BE2C (cell line): ENCODE measurements around the gene TXN2.

Source experiments
- DNase-seq: peaks from one replicate; pipeline ENCODE4 v3.0.0-alpha.2; 2020
- H3K27me3 ChIP-seq: fragments of 250-450 bp; sonication (Bioruptor Pico); 2 replicates; pipeline ENCODE4 v1.5.1; 2020; ENCODE audit warnings: mild to moderate bottlenecking
- H3K36me3 ChIP-seq: fragments of 250-450 bp; sonication (Bioruptor Pico); 2 replicates; pipeline ENCODE4 v1.5.1; 2020; ENCODE audit warnings: mild to moderate bottlenecking
- H3K4me1 ChIP-seq: fragments of 250-450 bp; sonication (Bioruptor Pico); 2 replicates; pipeline ENCODE4 v1.5.1; 2020
- H3K4me3 ChIP-seq: 2 replicates; pipeline ENCODE4 v1.5.1; 2011; ENCODE audit warnings: low read depth, low read length
- H3K9me3 ChIP-seq: fragments of 250-450 bp; sonication (Bioruptor Pico); 2 replicates; pipeline ENCODE4 v1.5.1; 2020
- TF ChIP-seq, protein P1 (sequence below): IDR thresholded peaks from 2 replicates; pipeline ENCODE4 v1.5.1; 2012; ENCODE audit warnings: mild to moderate bottlenecking, low read depth, low read length

TXN2 gene

DNA sequence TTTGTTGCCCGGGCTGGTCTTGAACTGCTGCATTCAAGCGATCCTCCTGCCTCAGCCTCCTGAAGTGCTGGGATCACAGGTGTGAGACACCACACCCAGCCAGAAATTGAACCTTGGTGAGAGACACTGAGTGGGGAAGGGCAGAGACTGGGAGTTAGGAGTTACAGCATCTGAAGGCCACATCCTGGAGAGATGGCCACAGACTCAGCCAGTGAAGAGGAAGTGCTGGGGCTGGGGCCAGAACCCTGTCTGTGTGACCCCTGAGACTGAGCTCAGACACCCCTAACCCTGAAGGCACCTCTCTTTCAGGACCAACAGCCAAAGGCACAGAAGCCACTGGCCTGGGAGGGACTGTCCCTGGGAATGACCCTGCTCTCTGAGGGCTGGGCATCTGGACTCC is 33.8 kb downstream of the TXN2 start:
- H3K9me3 ChIP-seq = no peaks in the 10 kb centered on the region
- no peaks in the 10 kb centered on the region for H3K36me3 ChIP-seq
- TF ChIP-seq, protein P1, sequence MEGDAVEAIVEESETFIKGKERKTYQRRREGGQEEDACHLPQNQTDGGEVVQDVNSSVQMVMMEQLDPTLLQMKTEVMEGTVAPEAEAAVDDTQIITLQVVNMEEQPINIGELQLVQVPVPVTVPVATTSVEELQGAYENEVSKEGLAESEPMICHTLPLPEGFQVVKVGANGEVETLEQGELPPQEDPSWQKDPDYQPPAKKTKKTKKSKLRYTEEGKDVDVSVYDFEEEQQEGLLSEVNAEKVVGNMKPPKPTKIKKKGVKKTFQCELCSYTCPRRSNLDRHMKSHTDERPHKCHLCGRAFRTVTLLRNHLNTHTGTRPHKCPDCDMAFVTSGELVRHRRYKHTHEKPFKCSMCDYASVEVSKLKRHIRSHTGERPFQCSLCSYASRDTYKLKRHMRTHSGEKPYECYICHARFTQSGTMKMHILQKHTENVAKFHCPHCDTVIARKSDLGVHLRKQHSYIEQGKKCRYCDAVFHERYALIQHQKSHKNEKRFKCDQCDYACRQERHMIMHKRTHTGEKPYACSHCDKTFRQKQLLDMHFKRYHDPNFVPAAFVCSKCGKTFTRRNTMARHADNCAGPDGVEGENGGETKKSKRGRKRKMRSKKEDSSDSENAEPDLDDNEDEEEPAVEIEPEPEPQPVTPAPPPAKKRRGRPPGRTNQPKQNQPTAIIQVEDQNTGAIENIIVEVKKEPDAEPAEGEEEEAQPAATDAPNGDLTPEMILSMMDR = no peak
- H3K27me3 ChIP-seq = no peaks in the 10 kb centered on the region
- H3K4me3 ChIP-seq = no peak overlapping the region
- no peaks in the 10 kb centered on the region for H3K4me1 ChIP-seq
- no peak for DNase-seq

DNA sequence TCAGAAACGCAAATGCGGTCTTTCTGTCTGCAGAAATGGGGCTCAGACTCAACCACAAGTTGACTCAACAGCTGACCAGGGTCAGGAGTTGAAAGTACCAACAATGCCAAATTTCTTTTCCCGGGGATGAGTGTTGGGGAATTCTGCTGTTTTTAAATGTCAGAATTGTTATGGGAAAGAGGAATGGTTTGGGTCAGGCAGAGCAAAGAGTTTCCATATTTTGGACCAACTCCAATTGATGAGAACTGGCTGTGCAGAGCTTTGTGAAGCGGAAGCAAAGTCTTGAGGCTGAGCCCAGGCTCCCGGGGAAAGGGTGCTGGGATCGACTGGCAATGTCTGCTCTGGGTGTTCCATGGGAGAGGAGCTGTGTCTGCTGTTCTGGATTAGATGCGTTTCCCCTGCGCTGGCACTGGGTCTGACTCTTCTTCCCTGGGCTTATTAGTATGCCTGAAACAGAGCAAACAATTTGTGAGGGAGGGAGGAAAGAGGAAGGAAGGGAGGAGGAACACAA is 36.2 kb downstream of the TXN2 start:
- Histone ChIP-seq H3K4me3 (no peak overlapping the region), H3K4me1 (no peaks in the 10 kb centered on the region), H3K36me3 (no peaks in the 10 kb centered on the region), H3K27me3 (no peaks in the 10 kb centered on the region), H3K9me3 (no peaks in the 10 kb centered on the region)
- TF ChIP-seq, protein P1 = no peak
- DNase-seq = no peak

DNA sequence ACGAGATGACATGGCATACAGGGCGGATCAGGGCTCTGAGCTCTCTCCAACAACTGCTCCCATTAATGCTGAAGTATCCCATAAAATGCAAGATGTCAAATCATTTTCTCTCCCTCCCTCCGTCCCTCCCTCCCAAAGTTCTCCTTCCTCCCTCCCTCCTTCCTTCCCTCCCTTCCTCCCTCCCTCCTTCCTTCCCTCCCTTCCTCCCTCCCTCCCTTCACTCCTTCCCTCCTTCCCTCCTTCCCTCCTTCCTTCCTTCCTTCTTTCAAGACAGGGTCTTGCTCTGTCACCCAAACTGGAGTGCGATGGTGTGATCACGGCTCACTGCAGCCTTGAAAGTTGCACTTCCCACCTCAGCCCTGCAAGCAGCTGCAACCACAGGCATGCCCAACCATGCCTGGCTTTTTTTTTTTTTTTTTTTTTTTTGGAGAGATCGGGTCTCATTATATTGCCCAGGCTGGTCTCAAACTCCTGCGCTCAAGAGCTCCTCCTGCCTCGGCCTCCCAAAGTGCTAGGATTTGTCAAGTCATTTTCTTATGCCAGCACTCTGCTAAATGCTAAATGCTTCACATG is 38.2 kb downstream of the TXN2 start:
- no peak overlapping the region for H3K4me3 ChIP-seq
- TF ChIP-seq, protein P1 = no peak

DNA sequence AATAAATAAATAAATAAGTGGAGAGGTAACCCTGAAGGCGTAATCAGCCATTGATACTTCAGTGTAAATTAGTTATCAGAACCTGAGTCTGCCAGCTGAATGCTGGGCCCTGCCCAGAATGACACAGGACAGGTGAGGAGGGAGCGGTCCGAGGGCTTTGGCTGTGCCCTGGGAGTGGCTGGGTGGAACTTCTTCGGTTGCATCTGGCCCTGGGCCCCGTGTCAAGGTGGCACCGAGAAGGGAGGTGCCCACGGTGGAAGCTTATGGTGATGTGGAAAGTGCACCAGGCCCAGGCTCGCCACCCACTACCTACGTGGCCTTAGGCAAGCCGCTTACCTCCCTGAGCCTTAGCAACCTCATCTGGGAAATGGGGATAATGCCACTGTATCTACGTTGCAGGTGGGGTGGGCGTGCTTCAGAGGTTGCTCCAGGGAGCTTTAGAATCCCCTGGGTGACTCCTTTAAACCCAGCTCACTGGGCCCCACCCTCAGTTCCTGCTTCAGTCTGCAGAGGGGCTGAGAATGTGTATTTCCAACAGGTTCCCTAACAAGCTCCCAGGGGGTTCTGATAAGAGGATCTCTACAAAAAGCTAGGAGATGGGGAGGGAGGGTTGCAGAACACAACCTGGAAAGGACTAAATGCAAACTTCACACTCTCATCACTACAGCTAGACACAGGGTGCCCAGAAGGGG is 38.8 kb downstream of the TXN2 start:
- Histone ChIP-seq H3K4me3 (no peak overlapping the region), H3K4me1 (peaks cover 4% of the 10 kb centered on the region; the same call in 1 of the 2 replicates), H3K27me3 (no peaks in the 10 kb centered on the region), H3K36me3 (no peaks in the 10 kb centered on the region), H3K9me3 (no peaks in the 10 kb centered on the region)
- TF ChIP-seq, protein P1 = no peak
- DNase-seq = no peak

More for the DNA sequence above, 38.2 kb downstream of the TXN2 start:
- no peaks in the 10 kb centered on the region for H3K36me3 ChIP-seq
- H3K9me3 ChIP-seq = no peaks in the 10 kb centered on the region
- H3K4me1 ChIP-seq = peaks cover 4% of the 10 kb centered on the region; the same call in 1 of the 2 replicates
- no peaks in the 10 kb centered on the region for H3K27me3 ChIP-seq
- DNase-seq = no peak

DNA sequence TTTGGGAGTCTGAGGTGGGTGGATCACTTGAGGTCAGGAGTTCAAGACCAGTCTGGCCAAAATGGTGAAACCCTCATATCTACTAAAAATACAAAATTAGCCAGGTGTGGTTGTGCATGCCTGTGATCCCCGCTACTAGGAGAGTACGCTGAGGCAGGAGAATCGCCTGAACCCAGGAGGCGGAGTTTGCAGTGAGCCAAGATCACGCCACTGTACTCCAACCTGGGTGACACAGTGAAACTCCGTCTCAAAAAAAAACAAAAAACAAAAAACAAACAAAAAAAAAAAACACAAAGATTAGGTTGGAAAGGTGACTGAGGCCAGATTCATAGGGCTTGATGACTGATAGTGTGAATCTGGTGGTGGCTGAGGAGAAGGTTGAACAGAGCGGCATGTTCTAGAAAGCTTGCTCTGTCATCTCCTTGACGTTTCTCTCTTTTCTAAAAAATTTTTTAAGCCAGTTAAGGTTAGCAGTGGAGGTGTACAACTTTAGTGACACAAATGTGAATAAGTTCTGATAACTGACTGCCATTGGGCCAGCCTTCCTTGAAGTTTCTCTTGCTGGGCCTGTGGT is 40.9 kb downstream of the TXN2 start:
- Histone ChIP-seq H3K4me1 (peaks cover 4% of the 10 kb centered on the region; the same call in 1 of the 2 replicates), H3K27me3 (no peaks in the 10 kb centered on the region), H3K36me3 (no peaks in the 10 kb centered on the region), H3K9me3 (no peaks in the 10 kb centered on the region), H3K4me3 (no peak overlapping the region)
- no peak for DNase-seq
- TF ChIP-seq, protein P1 = no peak
